ENCODE results near the gene SFXN5.

DNA sequence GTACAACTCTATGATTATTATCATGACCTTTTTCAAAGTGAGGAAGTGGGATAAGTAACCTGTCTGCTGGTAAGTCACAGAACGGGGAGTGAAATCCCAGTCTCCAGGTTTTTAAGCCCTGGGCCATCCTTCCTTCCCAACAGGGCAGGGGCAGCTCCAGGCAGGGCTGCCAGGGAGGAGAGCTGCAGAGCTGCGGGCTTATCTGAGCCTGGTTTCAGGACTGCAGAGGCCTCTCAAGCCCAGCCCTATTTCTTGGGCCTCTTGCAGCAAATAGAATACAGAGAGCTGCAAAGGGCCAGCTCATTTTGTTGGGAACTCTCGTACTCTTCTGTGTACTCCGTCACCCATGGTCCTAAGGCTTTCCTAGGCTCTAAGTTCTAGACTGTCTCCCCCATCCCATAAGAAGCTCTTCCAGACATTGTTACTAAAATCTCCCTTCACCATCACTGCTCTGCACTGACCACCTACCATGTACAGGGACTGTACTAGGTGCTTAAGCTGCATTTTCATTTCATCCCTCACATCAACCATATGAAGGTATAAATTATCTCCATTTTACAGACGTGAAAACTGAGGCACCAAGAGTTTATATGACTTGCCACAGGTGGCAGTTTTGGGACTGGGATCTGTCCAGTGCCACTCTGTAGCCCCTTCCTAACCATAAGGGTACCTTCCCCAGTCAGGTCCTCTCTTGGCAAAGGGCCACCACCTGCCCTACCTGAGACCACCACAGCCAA, 38.1 kb upstream of the SFXN5 start:
- TF ChIP-seq, protein P1, sequence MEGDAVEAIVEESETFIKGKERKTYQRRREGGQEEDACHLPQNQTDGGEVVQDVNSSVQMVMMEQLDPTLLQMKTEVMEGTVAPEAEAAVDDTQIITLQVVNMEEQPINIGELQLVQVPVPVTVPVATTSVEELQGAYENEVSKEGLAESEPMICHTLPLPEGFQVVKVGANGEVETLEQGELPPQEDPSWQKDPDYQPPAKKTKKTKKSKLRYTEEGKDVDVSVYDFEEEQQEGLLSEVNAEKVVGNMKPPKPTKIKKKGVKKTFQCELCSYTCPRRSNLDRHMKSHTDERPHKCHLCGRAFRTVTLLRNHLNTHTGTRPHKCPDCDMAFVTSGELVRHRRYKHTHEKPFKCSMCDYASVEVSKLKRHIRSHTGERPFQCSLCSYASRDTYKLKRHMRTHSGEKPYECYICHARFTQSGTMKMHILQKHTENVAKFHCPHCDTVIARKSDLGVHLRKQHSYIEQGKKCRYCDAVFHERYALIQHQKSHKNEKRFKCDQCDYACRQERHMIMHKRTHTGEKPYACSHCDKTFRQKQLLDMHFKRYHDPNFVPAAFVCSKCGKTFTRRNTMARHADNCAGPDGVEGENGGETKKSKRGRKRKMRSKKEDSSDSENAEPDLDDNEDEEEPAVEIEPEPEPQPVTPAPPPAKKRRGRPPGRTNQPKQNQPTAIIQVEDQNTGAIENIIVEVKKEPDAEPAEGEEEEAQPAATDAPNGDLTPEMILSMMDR (IDR thresholded peaks at IDR 0.05; ENCODE audit: low read length), result no peak
- TF ChIP-seq EZH2 (IDR thresholded peaks at IDR 0.05; ENCODE audit: borderline replicate concordance, low read length), result no peak
